SK-MEL-5 (cell line): ENCODE results near the gene WDR86. TPM values are rescaled to one million over a fixed set of nuclear protein-coding genes. Genes with fewer than 3 reads are reported as not detected.

Source experiments
- DNase-seq: peaks from one replicate; pipeline ENCODE4 v3.0.0-alpha.2; 2016; ENCODE audit warnings: low read depth, low spot score
- in situ Hi-C: cut with HindIII; loops from 2 replicates; pipeline ENCODE4 v1.10.0; 2016; ENCODE audit warnings: low sequenced_read_pairs, high pct_unique_total_duplicates, low pct_unique_long_range_greater_than_20kb
- total RNA-seq: library from RNA; depleted of rRNA; stranded (reverse); fragments of >200 nt; shearing (Covaris generic); gene quantifications from 2 replicates; pipeline ENCODE4 v1.2.3, GENCODE V29; 2014

WDR86 gene
- total RNA-seq, 1 experiment from 2014 or later = not detected

DNA sequence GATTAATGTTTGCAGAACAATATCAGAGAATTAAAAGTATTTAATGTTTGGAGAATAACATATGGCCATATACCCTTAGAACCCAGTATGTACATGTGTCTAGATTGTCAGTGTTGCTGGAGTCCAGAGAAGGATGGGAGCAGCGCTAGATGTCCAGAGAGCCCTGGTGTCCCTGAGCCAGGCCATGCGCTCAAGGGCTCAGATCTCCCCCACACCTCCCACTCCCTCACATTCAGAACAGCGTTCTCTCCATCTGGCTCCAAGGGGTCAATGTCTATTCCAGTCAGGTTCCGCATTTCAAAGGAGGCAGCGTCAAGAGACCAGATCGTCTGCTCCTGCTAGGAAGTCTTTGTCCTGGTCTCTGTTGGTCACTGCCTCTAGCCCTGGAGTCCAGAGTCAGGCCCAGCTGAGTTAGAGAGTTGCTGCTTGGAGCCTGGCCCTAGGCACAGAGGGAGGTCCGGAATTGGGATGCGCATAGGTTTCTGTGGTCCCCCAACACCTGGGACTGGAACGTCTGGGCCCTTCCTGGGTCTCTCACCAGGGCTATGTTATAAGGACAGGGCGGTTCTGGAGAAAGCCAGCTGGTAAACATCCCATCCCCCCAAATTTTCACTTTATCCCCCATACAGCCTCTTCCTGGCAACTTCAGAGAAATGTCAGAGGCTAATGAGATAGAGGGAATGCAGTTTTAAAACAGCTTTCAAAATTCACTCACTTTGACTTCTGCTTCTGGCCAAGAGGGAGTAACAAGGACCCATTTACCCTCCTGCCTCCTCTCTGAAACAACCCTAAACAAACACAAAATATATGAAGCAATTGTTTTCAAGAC lies 6.5 kb upstream of the WDR86 start:
- in situ Hi-C loops = no loop called here
- no peak for DNase-seq

DNA sequence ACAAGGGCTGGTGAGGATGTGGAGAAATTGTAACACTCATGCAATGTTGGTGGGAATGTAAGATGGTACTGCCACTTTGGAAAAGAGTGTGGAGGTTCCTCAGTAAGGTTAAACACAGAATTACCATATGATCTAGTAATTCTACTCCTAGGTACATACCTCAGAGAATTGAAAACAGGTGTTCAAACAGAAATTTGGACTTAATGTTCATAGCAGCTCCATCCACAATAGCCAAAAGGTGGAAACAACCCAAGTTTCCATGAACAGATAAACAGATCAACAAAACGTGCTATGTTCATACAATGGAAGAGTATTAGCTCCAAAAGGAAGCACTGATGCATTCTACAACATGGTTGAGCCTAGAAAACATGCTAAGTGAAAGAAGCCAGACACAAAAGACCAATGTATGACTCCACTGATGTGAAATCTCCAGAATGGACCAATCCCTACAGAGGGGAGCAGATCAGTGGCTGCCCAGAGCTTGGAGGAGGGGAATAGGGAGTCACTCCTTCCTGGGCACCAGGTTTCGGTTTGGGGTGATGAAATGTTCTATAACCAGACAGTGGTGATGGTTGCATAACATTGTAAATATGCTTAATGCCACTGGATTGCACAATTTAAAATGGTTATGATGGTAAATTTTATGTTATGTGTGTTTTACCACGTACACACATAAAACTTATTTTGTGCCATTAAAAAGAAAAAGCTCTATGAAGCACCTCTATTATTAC lies 5.7 kb upstream of the WDR86 start:
- in situ Hi-C loops = no loop called here
- DNase-seq = no peak

DNA sequence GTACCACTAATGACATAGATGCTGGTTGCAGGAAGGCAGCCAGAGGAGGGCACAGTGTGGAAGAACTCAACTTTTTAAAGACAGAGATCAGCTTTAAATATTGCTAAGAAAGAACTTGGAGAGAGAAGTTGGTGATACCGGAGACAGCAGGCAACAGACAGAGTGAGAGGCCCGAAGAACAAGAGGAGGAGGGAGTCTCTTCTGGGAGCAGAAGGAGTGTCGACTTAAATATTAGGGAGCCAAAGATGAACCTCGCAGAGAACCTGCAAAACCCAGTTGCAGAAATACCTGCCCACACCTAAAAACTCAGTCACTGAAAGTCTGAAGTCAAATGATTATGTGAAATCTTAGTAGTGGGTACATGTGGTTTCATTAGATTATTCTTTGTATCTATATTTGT lies 3.4 kb upstream of the WDR86 start:
- in situ Hi-C loops = no loop called here
- DNase-seq = no peak

DNA sequence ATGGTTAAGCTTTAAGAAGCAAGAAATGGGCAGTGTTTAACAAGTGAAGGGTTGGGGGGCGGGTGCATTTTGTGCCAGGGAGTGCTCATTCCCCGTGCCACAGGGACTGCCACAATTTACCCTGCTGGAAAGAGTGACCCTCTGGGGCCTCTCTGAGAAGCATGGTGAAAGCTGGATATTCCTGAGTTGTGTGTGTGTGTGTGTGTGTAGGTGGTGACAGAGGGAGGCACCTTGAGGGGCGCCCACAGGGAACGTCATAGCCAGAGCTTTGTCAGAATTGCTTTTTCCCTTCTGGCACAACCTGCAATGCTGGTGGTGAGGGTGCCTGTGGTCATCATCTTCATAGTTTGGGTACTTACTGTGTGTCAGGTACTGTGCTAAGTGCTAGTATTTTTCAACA lies 2.5 kb upstream of the WDR86 start:
- DNase-seq = no peak
- in situ Hi-C loops = no loop called here

DNA sequence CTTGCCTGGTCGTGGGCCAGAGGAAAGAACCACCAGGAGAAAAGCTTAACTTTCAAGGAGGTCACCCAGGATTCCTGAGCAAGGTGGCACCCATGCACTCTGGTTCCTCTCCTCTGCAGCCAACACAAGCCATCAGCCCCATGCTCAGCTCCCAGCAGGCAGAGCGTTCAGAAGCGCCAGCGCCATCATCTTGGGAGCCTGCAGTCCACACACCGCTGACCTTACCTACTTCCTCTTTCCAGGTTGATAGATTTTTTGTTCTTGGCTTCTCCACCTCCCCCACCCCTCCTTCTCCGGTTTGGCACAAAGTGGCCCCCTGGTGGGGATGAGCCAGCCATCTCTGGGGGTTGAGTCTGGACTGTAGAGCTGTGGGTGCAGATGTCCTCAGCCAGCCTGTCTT lies 1.7 kb upstream of the WDR86 start:
- DNase-seq = no peak
- in situ Hi-C loops = no loop called here

DNA sequence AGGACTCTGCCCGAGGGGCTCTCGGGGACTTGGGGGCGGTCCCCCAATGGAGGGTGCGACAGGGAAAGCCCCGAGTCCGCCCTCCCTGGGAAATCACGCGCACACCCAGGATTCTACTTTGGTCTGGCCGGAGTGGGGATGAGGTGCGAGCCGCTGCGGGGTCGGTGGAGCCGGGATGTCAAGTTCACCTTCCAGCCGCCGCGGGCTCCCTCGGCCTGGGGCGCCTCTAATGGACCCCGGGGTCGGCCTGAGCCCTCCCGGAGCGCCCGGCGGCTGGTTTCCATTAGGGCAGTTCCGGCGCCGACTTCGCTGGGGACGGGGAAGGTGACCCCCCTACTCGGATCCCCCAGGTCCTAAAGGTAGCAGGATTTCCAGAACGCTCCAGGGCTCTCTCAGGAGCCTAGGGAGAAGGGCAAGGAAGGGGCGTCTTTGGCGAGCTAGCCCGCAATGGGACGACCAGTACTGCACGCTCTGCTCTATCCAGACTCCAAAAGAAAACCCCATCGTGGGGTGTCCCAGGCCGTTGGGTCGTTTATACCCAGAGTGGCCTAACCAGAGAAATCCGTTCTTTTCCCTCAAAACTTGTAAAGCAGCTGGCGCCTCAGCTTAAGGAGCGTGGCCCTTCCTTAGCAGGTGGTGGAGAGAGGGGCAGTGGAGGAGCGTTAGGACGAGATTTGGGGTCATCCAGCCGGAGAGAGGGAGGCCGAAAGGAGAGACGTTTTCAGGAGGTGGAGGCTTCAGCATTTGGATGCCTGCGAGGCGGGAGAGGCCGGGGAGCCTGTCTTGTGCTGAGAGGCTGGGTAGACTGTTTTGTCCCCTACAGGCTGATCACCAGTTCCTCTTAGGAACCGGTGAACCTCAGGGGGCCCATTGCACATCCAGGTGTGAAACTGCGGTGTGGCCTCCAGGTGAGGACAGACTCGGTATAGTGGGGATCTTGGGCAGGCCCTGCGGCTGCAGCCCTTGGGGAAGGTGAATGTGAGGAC lies 860 bp upstream of the WDR86 start:
- in situ Hi-C loops = no loop called here
- DNase-seq = no peak

DNA sequence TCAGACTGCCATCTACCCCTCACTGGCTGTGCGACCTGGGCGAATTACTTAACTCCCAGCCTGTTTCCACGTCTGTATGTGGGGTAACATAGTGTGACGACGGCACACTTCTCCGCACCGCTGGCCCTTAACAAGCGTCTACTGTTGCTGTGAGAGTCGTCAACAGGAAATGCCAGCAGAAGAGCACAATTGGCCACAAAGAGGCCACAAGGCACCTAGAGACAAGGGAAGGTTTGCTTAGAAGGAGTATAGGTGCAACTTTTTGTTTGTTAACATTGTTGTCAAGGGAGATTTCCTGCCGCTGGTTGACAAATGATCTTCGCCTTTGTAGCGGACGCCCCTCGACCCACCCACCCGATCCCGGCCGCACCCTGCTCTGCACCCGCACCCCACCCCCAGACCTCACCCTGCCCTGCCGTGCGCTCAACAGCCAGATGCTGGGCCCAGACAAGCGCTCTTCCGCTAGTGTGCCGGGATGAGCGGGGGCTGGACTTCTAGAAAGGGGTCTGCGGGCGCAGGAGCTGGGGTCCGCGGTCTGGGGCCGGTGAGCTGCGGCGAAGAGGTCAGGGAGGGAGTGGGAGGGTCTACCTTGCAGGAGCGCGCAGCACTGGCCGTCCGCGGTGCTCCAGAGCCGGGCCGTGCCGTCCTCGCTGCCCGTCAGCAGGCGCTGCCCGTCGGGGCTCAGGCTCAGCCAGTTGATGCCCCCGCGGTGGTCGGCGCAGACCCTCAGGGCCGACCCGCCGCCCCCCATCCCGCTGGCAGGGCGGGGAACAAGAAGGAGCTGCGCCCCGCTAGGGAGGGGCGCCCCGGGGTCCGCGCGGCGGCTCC lies 785 bp downstream of the WDR86 start:
- DNase-seq = no peak
- in situ Hi-C loops = no loop called here

DNA sequence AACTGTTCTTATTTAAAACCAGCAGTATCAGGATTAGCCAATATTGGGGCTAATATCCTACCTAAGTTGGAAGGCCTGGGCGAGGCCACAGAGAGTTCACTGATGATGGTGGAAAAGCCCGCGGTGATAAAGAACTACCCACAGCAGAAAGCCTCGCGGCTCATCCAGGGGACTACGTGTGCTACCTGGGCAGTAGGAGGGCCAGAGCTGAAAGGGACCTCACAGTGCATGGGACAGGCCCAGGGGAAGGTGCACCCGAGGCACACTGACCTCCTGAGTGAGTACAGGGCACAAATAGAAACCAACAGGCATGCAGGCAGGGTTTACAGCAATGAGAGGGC lies 1.4 kb downstream of the WDR86 start:
- in situ Hi-C loops = no loop called here
- DNase-seq = no peak

DNA sequence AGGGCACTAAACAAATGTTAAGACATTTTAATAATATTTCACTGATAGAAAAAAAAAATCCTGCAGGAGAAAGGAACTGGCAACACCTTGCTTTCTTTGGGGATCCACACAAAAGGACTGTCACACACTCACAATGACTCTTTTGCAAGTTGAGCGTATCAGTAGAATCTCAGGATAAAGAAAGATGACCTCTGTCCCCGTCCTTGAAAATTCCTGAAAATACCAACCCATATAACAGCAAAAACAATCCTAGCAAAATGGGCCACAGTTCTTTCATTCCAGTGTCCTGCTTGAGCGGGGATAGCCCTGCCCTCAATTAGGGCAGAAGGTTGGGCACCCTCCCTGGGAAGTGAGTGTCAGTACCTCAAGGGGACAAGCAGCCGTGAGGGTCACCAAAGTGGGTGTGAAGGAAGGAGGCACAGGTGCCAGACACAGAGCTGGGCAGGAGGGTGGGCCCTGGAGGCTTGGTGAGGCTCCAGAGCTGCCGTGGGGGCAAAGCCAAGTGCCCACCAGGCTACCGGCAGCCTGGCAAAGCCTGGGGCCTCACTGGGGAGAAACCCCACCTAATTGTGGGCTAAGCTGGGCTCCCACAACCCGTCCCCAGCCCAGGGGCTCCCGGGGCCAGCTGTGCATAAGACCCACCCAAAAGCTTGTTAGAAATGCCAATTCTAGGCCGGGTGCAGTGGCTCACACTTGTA lies 2.8 kb downstream of the WDR86 start:
- DNase-seq = no peak
- in situ Hi-C loops = no loop called here

DNA sequence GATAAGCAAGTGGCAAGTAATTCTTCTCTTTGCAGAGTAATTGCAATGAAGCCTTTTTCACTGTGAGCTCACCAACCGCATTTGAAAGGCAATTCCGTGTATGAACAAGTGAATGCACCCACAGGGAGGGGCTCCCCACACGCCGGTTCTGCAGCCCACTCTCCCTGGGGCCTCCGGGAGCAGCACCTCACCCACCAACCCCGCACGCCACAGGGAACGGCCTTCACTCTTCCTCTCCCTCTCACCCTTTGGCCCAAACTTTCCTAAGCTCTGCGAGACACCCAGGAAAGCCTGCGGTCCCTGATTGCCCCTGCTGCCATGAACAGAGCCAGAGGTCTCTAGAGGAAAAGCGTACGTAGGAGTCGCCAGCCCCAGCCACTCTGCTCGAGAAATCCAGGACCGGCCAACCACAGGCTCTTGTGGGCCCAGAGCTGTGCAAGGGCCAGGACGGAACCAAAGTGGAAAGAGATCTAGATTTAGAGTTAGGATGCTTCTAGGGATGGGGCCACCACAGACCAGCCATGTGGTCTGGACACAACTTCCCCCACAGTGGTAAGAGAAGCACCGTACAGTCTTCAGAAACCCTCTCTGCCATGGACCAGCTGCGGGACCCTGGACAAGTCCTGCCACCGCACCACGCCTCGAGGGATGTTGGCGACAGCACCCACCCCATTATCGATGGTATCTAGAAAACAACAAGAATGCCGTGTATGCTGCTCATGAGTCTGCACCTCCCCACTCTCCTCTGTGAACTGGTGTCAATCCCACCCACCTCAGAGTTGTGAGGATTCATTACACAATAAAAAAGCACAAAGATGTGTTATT lies 3.6 kb downstream of the WDR86 start:
- in situ Hi-C loops = no loop called here
- no peak for DNase-seq

DNA sequence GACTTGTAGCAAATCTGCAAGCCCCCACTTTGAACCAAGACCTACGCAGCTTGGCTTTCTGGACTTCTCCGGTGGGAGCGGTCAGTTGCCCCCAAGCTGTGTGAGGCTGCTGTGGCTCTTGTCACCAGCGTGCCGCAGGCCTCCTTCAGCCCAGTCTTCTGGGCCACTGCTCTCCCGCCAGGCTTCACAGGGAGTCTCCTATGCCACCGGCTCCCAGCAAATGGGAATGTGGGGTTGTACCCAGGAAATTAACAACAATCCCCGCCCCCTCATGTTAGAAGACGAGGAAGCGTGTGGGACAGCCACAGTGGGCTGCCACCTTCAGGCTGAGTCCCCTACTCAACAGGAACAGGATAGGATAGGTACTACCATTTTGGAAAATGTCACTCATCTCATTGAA lies 4.2 kb downstream of the WDR86 start:
- in situ Hi-C loops = no loop called here

DNA sequence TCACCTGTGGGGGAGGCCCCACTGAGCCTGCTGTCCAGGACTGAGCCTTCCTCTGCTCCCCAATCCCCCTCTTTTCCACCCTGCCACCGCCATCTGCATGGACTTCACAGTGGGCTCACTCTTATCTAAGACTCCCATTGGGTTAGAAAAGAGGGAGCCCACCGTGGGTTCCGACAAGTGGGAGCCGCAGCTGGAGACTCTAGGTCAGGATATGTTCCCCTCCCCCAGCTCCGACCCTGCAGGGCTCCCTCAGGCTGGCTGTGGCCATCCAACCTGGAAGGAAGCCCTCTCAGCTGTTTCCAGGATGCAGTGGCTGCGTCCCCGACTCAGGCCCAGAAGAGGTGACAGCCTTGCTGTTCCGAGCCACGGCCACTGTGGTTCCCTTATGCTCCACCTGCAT lies 4.8 kb downstream of the WDR86 start:
- in situ Hi-C loops = no loop called here
- no peak for DNase-seq

More for the DNA sequence above, 4.2 kb downstream of the WDR86 start:
- DNase-seq = no peak

DNA sequence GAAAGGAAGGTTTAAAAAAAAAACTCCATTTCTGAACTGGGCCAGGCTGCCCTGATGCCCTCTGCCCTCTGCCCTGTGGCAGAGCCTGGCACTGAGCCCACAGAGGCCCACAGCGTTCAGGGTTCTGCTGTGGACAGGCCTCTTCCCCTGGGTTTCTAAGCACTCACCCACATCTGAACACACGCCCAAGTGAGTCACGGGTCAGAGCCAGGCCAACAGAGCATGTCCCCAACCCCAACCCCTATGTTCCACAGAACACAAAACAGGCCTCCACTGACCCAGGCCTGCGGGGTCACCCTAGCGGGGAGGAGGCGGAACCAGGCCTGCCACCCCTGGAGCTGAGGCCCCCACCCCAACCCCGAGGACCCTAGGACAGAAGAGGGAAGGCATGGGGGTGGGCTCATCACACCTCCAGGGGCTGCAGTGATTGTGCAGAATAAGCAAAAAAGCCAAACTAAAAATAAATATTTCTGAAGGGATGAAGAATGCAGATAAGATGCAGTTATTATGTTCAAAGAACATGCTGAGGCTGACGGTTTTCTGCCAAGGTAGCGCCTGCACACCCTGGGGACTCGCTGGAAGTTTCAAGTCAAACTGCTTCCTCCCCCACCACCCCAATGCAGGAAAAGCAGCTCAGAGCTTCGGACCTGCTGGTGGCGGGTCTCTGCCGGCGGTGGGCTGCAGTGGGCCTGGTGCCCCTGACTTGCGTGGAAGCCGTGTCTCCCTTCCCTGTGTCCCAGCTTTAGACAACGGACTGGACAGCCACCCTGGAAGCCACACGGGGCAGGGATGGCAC lies 5.4 kb downstream of the WDR86 start:
- in situ Hi-C loops = no loop called here
- DNase-seq = no peak

DNA sequence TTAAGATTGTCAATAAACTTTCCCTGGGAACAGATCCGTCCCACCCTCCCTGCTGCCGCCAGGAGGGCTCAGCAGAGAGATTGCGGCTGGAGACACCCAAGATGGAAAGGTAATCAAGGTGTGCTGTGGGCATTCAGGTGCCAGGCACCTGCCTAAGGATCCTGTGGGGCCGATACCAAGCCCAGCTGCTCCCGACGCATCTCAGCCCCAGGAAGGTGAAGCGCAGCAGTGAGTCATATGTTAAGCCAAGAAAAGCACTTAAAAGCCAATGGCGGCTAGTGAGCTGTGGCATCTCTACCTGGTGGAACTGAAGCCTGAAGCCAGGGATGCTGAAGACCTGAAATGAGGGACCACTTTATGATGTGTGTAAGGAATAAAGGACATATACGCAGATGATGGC lies 6.1 kb downstream of the WDR86 start:
- in situ Hi-C loops = no loop called here
- DNase-seq = no peak

DNA sequence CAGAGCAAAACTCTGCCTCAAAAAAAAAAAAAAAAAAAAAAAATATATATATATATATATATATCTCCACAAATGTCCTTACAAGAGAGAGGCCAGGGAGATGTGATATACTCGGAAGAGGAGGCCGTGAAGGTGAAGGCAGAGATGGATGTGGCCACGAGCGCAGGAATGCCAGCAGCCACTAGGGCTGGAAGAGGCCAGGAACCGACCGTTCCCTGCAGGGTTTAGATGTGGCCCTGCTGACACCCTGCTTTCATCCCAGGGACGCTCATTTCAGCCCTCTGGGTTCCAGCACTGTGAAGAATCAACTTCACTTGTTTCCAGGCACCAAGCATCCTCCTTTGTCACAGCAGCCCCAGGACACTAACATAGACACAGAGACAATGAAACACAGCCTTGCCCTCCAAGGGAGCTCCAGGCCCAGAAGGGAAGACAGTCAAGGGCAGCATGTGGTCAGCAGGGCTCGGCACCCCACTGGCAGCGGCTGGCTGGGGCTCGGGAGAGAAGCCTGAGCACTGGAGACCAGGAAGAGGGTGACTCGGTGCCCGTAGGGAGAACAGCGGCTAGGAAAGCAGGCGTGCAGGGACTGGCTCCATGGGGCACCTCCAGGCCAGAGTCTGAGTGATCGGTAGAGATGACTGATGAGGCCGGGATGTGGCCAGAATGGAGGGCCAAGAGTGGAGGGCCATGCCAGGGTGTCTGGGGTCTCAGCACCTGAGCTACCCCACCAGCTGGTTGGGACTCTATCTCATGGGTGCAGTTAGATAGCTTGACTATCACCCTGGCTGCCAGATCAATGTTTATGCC lies 7.6 kb downstream of the WDR86 start:
- no peak for DNase-seq
- in situ Hi-C loops = no loop called here
